ENCODE data around the gene FILIP1. TPM values are rescaled to one million over a fixed set of nuclear protein-coding genes. Genes with fewer than 3 reads are reported as not detected.

FILIP1 gene
- total RNA-seq, 1 donor from 2014 or later: 2.0 TPM

DNA sequence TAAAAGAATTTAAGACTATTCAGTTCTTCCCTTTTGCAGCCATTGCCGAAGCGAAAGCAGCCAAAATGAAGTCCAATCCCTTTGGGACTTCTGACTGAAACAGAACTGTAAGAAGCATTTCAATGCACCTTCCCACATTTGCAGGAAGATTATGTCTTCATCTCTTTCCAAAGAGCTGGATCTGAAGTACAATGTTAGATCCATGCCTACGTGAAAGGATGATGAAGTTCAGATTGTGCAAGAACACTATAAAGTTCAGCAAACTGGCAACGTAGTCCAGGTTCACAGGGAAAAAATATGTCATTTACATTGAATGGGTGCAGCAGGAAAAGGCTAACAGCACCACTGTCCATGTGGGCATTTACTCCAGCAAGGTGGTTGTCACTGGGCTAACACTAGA, 6.0 kb upstream of the FILIP1 start:
- H3K4me1 ChIP-seq (ENCODE audit: insufficient read depth, low read length): no peaks in the 10 kb centered on the region
- no peaks in the 10 kb centered on the region for H3K27me3 Mint-ChIP-seq (ENCODE audit: low read depth, unreplicated experiment)
- no peak overlapping the region for H3K27ac ChIP-seq (ENCODE audit: low read depth, low read length)
- H4K20me1 ChIP-seq (ENCODE audit: insufficient read depth, low read length): no peaks in the 10 kb centered on the region
- peaks cover 10% of the 10 kb centered on the region for H3K4me1 Mint-ChIP-seq (ENCODE audit: low read depth, unreplicated experiment)
- H3K4me2 ChIP-seq (ENCODE audit: low read length): no peak overlapping the region
- H3K36me3 ChIP-seq (ENCODE audit: insufficient read depth, low read length): no peaks in the 10 kb centered on the region
- no peak for TF ChIP-seq EZH2 (IDR thresholded peaks at IDR 0.05; ENCODE audit: insufficient read depth, low read length)
- TF ChIP-seq, protein P1, sequence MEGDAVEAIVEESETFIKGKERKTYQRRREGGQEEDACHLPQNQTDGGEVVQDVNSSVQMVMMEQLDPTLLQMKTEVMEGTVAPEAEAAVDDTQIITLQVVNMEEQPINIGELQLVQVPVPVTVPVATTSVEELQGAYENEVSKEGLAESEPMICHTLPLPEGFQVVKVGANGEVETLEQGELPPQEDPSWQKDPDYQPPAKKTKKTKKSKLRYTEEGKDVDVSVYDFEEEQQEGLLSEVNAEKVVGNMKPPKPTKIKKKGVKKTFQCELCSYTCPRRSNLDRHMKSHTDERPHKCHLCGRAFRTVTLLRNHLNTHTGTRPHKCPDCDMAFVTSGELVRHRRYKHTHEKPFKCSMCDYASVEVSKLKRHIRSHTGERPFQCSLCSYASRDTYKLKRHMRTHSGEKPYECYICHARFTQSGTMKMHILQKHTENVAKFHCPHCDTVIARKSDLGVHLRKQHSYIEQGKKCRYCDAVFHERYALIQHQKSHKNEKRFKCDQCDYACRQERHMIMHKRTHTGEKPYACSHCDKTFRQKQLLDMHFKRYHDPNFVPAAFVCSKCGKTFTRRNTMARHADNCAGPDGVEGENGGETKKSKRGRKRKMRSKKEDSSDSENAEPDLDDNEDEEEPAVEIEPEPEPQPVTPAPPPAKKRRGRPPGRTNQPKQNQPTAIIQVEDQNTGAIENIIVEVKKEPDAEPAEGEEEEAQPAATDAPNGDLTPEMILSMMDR (IDR thresholded peaks at IDR 0.05; ENCODE audit: insufficient read depth, low read depth, low read length): no peak
- DNase-seq (ENCODE audit: low read depth) (no peak), FAIRE-seq (no peak)
- no peak overlapping the region for H2AFZ ChIP-seq (ENCODE audit: low read depth, low read length)
- H3K9me3 Mint-ChIP-seq (ENCODE audit: unreplicated experiment): no peaks in the 10 kb centered on the region
- no peaks in the 10 kb centered on the region for H3K36me3 Mint-ChIP-seq (ENCODE audit: low read depth, unreplicated experiment)
- H3K4me3 ChIP-seq (ENCODE audit: insufficient read depth, low read depth, low read length): no peak overlapping the region
- no peak overlapping the region for H3K4me3 Mint-ChIP-seq (ENCODE audit: unreplicated experiment)
- H3K79me2 ChIP-seq (ENCODE audit: insufficient read depth, low read length): no peaks in the 10 kb centered on the region
- H3K9me3 ChIP-seq (ENCODE audit: insufficient read depth, low read depth, low read length): no peaks in the 10 kb centered on the region
- H3K27ac Mint-ChIP-seq (ENCODE audit: unreplicated experiment): no peak overlapping the region
- H3K9ac ChIP-seq (ENCODE audit: low read length): no peak overlapping the region
- no peaks in the 10 kb centered on the region for H3K27me3 ChIP-seq (ENCODE audit: insufficient read depth, low read length)

DNA sequence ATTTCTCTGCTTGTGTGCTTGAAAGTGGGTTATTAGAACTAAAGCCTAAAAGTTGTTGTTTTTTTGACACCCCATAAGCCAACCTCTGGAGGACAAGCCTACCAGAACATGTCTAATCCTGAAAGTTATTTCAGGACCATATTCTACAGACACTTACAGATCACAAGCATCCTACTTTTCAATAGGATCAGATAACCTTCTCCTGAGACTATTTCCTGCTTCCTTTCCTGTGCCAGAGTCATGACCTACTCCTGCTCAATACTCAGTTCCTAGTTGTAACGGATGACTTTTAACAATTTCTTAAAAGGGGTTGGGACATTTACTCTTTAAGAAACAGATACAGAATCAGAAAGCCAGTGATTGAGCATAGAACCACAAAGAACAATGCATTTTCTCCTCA, 5.3 kb upstream of the FILIP1 start:
- Histone ChIP-seq H3K9ac (ENCODE audit: low read length) (no peak overlapping the region), H3K9me3 (ENCODE audit: insufficient read depth, low read depth, low read length) (no peaks in the 10 kb centered on the region), H3K4me3 (ENCODE audit: insufficient read depth, low read depth, low read length) (no peak overlapping the region), H3K36me3 (ENCODE audit: insufficient read depth, low read length) (no peaks in the 10 kb centered on the region), H3K27me3 (ENCODE audit: insufficient read depth, low read length) (no peaks in the 10 kb centered on the region), H3K27ac (ENCODE audit: low read depth, low read length) (no peak overlapping the region), H2AFZ (ENCODE audit: low read depth, low read length) (no peak overlapping the region), H3K79me2 (ENCODE audit: insufficient read depth, low read length) (no peaks in the 10 kb centered on the region), H4K20me1 (ENCODE audit: insufficient read depth, low read length) (no peaks in the 10 kb centered on the region), H3K4me2 (ENCODE audit: low read length) (no peak overlapping the region), H3K4me1 (ENCODE audit: insufficient read depth, low read length) (no peaks in the 10 kb centered on the region)
- peaks cover 12% of the 10 kb centered on the region for H3K4me1 Mint-ChIP-seq (ENCODE audit: low read depth, unreplicated experiment)
- no peak overlapping the region for H3K4me3 Mint-ChIP-seq (ENCODE audit: unreplicated experiment)
- TF ChIP-seq EZH2 (IDR thresholded peaks at IDR 0.05; ENCODE audit: insufficient read depth, low read length): no peak
- TF ChIP-seq, protein P1 (IDR thresholded peaks at IDR 0.05; ENCODE audit: insufficient read depth, low read depth, low read length): no peak
- FAIRE-seq (no peak), DNase-seq (ENCODE audit: low read depth) (no peak)
- H3K36me3 Mint-ChIP-seq (ENCODE audit: low read depth, unreplicated experiment): no peaks in the 10 kb centered on the region
- no peaks in the 10 kb centered on the region for H3K27me3 Mint-ChIP-seq (ENCODE audit: low read depth, unreplicated experiment)
- H3K9me3 Mint-ChIP-seq (ENCODE audit: unreplicated experiment): no peaks in the 10 kb centered on the region
- H3K27ac Mint-ChIP-seq (ENCODE audit: unreplicated experiment): no peak overlapping the region

DNA sequence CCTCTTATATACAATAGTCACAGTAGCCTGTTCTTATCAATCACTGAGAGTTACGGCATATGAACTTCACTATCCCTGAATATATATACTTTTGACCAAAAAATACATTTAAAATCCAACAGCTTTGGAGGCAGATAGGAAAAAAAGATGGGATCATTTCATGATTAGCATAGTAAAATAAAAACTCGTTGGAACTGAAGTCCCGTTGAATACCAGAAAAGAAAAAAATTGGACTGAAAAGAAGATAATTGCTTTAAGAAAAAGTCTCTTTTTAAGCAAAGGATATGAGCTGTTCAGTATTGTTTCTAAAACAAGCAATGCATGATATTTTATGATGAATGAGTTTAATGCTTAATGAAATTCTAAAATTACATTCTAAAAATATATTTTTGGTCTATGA, 4.4 kb upstream of the FILIP1 start:
- H2AFZ ChIP-seq (ENCODE audit: low read depth, low read length): no peak overlapping the region
- no peak overlapping the region for H3K9ac ChIP-seq (ENCODE audit: low read length)
- no peaks in the 10 kb centered on the region for H3K79me2 ChIP-seq (ENCODE audit: insufficient read depth, low read length)
- no peak for FAIRE-seq
- Mint-ChIP-seq H3K4me1 (ENCODE audit: low read depth, unreplicated experiment) (peaks cover 9% of the 10 kb centered on the region), H3K27me3 (ENCODE audit: low read depth, unreplicated experiment) (no peaks in the 10 kb centered on the region), H3K36me3 (ENCODE audit: low read depth, unreplicated experiment) (no peaks in the 10 kb centered on the region), H3K4me3 (ENCODE audit: unreplicated experiment) (no peak overlapping the region), H3K27ac (ENCODE audit: unreplicated experiment) (no peak overlapping the region), H3K9me3 (ENCODE audit: unreplicated experiment) (no peaks in the 10 kb centered on the region)
- no peak for DNase-seq (ENCODE audit: low read depth)
- H3K4me3 ChIP-seq (ENCODE audit: insufficient read depth, low read depth, low read length): no peak overlapping the region
- no peak overlapping the region for H3K4me2 ChIP-seq (ENCODE audit: low read length)
- H3K9me3 ChIP-seq (ENCODE audit: insufficient read depth, low read depth, low read length): no peaks in the 10 kb centered on the region
- no peaks in the 10 kb centered on the region for H4K20me1 ChIP-seq (ENCODE audit: insufficient read depth, low read length)
- H3K27me3 ChIP-seq (ENCODE audit: insufficient read depth, low read length): no peaks in the 10 kb centered on the region
- no peaks in the 10 kb centered on the region for H3K4me1 ChIP-seq (ENCODE audit: insufficient read depth, low read length)
- H3K27ac ChIP-seq (ENCODE audit: low read depth, low read length): no peak overlapping the region
- H3K36me3 ChIP-seq (ENCODE audit: insufficient read depth, low read length): no peaks in the 10 kb centered on the region
- no peak for TF ChIP-seq EZH2 (IDR thresholded peaks at IDR 0.05; ENCODE audit: insufficient read depth, low read length)
- TF ChIP-seq, protein P1 (IDR thresholded peaks at IDR 0.05; ENCODE audit: insufficient read depth, low read depth, low read length): no peak
